ENCODE results near the gene USF1.
"Not testable (repeated sequence)": the region's sequence is repeated elsewhere in the genome, so short reads cannot be mapped to it uniquely, and the experiment has no call there.

Gene USF1

DNA sequence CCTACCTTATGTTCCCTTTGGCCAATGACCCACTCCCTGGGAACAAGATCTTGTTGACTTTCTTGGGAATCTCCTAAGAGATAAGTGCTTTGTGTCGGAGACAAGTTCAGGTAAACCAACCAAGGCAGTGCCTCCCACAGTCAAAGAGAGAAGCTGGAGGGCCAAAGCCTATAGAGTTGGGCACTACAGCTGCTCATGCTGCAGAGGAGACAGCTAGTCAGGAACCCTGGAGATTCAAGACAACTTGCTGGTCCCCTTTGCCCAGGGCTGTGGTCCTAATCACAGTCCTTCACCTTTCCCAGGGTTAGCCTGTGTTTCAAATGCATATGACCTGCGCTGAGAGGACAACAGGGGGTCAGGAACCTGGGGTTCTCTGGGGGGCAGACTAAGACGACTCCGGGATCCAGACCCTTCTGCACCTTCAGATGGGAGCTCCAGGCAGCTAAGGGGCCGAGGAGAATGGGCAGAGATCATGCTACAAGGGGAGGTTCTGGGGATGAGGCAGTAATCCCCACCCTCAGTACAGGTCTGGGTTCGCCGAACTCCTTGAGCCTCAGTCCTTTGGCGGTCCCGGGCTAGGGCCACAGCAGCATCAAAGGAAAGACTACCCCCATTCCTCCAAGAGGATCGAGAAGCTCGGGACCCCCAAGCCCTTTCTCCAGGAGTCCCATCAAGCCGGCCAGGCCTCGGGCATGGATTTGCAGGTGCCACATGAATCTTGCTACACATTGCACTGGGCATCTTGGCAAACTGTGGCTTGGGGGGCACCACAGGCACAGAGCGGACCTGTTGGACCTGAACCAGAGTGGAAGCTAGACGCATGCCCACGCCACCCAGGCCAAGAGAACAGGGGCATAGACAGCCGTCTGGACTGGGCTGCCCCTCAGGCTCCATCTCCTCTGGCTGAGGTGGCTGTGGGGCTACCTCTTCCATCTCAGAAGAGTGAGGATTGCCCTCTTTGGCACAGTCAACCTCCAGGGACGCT lies 2.0 kb upstream of the USF1 start:
- DNase-seq, result no peak

DNA sequence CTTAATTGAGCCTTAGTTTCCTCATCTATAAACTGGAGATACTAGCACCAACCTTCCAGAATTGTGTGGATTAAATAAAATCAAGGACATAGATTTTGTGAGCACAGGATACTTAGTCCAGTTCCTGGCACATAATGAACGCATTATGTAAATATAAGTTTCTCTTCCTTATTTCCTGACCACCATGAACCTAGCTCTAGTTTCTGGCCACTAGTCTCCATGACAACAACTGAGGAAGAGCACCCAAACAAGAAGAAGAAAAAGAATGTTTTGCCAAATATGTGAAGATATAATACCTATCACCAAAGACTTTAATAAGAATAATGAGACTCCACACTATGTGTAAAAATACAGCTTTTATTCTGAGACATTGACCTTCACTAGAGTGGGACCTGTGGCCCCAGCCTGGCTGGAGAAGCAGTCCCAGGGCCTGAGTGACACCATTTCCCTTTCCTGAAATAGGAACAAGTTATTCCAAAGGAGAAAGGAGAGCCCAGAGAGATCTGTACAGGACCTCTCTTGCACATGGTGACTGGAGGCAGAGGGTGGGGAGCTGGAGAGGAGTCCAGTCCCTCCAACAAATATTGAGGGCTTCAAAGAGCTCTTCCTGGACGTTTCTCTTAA lies 940 bp upstream of the USF1 start:
- peak; percentile 94 for DNase-seq

DNA sequence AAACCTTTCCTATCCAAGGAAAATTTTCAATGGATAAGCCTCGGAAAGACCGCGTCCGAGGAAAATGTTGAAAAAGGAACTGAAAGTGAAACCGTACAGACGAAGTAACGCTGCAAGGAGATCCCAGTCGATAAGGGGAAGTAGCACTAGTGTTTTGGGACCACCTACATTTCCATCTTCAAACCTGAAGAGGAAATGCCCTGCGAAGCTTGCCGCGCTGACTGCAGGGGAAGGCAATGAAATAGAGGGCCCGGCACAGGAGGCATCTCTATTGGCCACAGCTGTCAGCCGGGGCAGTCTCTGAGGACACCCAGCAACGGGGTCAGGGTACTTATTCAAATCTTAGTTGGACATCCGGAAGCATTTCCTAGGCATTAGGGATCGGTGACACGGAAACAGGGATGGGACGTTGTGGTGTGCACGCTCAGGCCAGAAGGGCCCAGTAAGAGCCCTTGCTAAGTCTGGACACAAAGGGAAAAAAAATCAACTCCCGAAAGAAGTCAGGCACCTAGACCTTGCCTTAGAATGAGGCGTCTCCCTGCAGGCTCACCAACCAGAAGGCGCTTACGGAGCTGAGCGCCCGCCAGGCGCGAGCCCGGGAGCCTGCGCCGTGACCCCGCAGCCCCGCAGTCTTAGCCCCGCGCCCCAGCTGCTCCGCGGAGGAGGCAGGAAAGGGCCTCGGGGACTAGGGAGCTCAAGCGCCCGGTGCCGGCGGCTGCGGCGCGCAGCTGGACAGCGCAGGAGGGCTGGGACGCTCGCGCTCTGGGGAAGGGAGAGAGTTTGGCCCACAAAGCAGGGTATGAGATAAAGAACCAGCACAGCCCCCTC lies 655 bp downstream of the USF1 start:
- DNase-seq, result peak; percentile 98

DNA sequence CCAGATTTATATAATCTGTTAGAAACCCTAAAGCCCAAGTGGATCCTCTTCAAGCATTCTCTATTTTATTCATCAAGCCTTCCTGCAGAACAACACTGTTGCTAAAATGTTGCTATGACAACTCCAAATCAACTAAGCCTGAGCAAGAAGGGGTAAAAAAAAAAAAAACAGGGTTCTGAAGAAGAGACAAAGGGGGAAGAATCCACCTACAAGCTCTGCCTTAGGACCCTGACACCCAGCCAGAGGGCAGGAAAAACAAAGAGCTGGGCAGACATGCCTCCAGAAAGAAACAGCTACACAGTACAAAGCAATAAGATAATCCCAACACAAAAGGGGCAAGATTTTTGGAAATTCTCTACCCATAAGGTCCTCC lies 1.3 kb downstream of the USF1 start:
- DNase-seq, result no peak

DNA sequence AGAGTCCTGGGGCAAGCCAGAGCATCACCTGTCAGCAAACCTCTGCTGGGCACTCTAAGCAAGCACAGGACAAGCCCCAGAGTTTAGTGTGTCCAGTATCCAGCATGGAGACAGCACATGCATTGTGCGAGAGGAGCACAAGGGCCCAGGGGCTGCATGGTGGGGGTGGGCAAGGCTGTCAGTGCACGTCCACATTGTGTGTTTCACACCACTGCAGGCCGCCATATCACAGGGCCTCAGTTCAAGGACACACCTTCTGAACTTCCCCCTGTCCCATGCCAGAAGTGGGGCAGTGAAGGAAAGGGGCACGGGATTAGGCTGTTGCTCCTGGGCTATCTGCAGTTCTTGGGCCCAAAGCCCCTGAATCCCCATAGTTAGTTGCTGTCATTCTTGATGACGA lies 6.2 kb downstream of the USF1 start:
- no peak for DNase-seq

DNA sequence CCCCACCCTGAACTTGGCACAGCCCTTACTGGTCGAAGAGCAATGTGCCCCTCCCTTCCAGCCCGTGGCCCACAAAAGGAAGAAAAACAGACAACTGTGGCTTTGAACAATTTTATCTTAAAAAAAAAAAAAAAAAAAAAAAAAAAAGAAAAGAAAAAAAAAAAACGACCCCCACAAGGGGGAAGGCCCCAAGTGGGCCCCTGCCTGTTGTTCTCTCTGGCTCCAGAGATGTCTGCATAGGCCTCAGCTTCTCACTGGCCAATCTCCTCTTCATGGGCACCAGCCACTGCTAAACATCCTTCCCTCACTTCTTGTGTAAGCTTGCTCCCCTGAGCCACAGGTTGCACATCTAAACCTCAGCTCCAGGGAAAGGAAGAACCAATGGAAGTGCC lies 6.6 kb downstream of the USF1 start:
- no peak for DNase-seq

DNA sequence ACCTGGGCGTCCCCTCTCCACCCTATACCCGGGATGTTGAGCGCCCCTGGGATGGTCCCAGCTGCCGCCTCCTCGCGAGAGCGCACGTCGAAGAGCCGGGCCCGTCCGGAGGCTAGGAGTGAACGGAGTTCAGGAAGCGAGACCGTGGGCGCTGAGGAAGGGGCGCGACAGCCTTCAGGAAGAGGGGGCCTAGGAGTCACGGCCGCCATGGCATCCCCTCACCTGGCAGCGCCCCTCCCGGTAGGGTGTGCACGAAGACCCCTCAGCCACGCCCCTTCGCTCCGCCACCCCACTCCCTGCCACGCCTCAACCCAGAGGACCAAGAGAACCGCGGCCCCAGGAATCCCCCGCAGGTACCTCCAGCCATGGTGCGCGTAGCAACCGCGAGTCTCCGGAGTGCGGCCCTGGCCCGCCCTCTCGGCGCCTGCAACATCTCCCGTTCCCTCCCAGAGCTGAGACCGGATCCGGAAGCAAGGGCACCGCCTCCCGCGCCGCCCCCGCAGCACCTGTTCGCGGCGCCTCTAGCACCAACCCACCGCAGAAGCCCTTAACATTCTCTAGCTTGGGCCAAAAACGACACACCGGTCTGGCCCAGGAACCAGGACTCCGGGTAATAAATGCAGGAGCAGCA lies 7.1 kb downstream of the USF1 start, which contains the start of gene TSTD1:
TSS of gene TSTD1 (minus strand) at position 442 of the 631 bp plus-strand sequence. CDS start at position 367, 75 bp downstream.
- no peak for DNase-seq

DNA sequence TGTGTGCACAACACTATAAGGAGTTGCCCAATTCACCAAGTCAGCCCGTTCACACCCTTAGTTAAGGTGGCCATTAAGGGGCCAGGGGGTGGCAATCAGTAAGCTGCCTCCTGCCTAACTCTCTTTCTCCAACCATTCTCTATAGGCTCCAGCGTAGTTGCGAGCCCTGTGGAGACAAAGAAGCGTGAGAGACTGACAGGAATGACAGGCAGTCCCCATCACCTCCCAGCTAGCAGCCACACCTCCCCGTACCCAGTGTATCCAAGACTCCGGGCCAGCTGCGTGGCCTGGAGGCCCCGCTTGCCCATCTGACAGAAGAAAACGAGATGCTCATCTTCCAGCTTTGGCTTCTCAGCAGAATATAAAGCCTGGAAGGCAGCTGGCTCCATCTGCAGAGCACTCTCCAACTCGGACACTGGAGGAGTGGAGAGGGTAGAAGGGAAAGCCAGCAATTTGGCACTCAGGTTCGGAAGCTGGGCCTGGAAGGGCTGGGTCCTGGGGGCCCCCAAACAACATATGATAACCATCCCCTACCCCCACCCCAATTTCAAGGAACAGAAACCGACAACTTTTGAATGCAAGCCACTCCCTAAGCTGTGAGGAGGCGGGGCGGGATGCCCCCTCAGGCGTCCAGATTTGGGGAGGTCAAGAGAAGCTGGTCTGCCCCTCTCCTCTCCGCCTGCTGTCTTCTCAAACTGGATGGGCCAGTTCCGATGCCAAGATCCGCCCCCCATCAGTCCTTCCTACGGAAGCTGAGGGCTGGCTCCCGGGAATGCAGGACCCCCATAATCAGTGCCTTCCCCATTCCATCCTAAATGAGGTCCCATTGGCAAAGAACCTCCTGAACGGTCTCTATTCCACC lies 7.9 kb downstream of the USF1 start:
- no peak for DNase-seq

DNA sequence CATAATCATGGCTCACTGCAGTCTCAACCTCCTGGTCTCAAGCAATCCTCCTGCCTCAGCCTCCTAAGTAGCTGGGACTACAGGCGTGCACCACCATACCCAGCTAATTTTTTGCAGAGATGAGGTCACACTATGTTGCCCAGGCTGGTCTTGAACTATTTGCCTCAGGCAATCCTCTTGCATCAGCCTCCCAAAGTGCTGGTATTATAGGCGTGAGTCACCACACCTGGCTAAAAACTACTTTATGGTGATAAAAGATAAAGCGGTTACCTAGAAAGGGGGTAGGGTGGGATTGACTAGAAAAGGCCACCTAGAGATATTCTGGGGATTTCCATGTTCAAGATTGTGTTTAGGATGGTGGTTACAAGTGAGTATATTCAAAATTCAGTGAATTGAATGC lies 12.0 kb downstream of the USF1 start:
- DNase-seq, result no peak

DNA sequence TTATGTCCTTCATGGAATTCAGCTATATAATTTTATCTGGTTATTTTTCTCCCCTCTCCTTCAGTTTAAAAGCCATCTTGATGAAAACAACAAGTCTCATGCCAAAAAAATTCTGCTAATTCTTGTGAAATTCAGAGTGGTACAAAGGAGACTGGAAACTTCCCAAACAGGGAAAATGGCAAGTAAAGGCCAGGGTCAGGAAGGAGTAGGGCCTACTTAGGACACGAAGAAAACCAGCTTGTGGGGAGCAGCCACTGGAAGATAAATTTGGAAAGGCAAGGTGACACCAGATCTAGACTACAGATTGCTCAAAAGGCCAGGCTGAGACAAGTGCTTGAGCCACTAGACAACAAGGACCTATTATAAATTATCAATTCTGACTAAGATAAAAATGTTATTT lies 13.4 kb downstream of the USF1 start:
- DNase-seq, result no peak

DNA sequence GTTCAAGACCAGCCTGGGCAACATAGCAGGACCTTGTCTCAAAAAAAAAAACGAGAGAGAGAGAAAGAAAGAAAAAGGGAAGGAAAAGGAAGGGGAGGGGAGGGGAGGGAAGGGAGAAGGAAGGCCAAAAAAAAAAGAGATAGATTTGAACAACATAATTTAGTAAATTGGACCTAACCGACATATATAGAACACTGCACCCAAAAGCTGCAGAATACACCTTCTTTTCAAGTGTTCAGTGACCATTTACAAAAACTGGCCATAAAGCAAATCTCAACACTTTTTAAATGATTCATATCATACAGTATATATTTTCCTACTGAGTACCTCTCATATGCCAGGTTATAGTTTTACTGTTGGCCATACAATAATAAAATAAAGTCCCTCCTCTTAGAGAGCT lies 13.9 kb downstream of the USF1 start:
- no peak for DNase-seq

DNA sequence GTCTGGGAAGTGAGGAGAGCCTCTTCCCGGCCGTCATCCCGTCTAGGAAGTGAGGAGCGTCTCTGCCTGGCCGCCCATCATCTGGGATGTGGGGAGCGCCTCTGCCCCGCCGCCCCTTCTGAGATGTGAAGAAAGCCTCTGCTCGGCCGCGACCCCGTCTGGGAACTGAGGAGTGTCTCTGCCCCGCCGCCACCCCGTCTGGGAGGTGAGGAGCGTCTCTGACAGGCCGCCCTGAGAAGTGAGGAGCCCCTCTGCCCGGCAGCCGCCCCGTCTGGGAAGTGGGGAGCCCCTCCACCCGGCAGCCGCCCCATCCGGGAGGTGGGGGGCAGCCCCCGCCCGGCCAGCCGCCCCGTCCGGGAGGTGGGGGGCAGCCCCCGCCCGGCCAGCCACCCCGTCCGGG lies 16.3 kb downstream of the USF1 start:
- not testable (repeated sequence) for DNase-seq

DNA sequence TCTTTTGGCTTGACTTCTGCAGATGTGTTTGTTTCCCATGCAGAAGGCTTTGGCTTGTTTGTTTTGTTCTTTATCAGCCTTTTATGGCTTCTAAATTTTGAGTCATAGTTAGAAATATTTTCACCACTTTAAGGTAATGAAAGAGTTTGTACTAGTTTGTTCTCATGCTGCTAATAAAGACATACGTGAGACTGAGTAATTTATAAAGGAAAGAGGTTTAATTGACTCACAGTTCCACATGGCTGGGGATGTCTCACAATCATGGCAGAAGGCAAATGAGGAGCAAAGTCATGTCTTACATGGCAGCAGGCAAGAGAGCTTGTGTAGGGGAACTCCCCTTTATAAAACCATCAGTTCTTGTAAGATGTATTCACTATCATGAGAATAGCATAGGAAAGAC lies 18.8 kb downstream of the USF1 start:
- DNase-seq, result not testable (repeated sequence)

DNA sequence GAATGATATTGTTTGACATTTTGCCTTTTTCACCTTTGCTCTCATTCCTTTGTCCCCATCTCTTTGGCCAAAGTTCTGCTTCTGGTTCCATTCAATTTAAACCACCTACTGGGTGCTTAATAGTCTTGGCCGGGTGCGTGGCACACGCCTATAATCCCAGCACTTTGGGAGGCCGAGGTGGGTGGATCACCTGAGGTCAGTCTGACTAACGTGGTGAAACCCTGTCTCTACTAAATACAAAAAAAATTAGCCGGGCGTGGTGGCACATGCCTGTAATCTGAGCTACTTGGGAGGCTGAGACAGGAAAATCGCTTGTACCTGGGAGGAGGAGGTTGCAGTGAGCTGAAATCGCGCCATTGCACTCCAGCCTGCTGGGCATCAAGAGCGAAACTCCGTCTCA lies 23.3 kb downstream of the USF1 start:
- not testable (repeated sequence) for DNase-seq

DNA sequence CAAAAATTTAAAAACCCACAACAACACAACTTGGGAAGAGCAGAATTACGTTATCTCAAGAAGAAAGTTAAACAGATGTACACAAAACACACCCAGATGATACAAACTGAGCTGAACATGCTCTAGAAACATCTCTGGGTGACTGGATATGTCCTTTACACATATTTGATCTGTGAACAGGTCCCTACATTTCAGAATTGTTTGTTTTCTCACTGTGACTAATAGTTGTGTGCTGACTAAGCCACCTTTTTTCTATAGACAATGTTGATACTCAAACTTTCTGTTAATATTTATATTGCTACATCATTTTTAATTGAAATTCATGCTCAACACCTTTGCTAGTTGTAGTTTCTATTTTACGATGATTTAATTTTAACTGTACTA lies 23.8 kb downstream of the USF1 start:
- no peak for DNase-seq

DNA sequence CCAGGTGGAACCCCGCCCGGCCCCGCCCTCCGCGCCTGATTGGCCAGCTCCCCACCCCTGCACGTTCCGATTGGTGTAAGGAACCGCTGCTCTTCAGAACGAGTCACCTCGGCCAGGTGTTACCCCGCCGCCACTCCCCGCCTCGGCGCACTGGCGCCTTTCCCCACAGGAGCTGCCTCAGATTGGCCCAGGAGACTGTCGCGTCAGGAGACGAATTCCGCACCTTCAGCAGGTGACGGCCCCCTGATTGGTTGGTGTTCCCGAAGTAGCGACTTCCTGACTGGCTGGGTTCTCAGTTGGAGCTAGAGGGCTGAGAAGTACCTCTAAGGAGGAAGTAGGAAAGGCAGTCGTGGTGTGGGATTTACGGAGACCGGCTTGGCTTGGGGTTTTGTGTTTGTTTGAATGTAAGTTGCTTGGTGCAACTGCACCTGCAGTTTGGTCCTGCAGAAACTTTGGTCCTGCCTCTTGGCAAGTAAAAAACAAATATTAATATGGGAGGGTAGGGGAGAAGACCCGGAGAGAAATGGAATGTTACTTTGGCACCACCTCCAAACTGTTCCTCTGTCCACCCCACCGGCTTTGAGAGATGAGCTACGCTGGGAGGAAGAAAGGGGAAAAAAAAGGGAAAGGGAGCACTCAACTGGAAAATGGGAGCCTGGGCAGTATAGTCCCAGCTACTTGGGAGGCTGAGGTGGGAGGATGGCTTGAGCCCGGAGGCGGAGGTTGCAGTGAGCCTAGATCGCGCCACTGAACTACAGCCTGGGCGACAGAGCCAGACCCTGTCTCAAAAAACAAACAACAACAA lies 24.4 kb downstream of the USF1 start:
- DNase-seq, result peak; percentile 78

DNA sequence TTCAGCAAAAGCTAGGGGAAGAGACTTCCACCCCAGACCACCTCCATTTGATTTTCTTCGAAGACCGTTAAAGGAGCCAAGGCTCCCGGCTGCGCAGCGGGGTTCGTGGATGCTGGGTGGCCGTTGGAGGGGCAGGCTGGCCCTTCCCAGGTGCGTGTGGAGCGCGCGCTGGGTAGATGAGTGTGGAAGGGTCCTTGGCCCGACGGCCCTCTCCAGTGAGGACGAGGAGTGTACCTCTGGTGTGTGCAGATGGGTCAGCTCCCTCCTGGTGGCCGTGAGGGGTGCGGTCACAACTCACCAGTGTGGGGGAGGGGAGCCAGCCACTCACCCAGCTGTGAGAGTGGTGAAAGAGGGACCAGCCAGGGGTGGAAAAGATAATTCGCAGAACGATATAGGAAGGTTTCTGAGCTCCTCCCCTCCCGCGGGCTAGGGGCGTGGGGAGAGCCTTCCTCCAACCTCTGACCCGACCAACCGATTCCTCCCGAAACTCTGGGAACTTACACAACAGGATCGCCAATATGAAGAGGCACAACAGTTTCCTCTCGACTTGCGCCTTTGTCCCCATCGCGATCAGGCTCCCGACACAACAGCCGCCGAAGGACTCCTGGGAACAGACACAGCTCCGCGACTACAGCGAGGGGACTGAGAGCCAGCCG lies 25.1 kb downstream of the USF1 start, which contains the start of gene F11R:
TSS of gene F11R (minus strand) at position 644 of the 656 bp plus-strand sequence. CDS start at position 565, 79 bp downstream.
- DNase-seq, result peak; percentile 45

DNA sequence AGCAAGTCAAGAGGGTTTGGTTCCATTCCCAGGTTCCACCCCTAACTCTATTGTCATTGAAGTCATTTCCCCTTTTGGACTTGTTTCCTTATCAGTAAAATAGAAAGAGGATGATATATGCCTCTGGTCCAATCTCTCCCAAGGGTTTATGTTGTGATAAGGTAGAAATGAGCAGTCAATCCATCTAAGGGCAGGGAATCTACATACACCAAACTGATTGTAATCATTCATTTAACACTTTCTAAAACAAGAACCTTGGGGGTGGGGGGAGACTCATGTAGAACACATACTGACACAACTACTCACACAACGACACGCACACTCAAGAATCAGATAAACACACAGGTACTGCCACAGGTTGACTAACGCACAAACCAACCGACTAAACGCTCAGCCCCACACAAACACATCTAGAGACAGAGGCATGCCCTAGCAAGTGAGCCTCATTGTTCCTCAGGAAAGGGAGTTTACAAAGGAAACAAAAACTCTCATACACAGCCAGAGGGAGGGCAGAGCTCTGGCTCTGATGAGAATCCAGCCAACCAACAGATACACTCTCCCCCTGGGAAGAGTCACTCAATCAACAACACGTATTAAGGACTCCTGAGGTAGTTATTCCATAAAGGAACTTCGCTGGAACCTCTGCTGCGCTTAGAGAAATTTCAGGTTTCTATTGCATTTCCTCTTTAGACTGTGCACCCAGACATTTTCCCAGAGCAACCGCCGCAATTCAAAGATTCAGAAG lies 25.9 kb downstream of the USF1 start:
- no peak for DNase-seq

DNA sequence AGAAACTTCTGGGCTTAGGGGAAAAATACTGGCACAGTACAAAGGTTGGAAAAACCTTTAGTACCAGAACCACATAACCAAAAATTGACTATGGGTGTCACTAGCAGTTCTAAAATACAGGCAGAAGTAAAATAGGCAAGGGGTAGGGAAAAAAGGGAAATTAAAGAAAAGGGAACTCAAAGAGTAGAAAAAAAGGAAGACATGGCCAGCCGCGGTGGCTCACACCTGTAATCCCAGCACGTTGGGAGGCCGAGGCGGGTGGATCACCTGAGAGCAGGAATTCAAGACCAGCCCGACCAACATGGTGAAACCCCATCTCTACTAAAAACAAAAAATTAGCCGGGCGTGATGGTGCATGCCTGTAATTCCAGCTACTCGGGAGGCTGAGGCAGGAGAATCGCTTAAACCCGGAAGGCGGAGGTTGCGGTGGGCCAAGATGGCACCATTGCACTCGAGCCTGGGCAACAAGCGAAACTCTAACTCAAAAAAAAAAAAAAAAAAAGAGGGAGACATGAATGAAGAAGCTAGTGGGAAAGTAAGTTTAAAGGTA lies 26.6 kb downstream of the USF1 start:
- DNase-seq, result peak; percentile 19

Measured in MV-4-11 (cell line).